Stomach (tissue), 4 donors: ENCODE measurements around the gene SPTBN2.

Source experiments
- POLR2A ChIP-seq, 4 donors: fragments of 450-650 bp; IDR thresholded peaks; one replicate each; pipeline ENCODE4 v1.6.1; 2016; ENCODE audit warnings: antibody characterized with exemption in 4 of 4, control low read depth in 2 of 4, mild to moderate bottlenecking in 1 of 4, moderate library complexity in 1 of 4
- TF ChIP-seq, protein P1 (sequence below), 7 experiments: fragments of 450-650 bp in 4 of 7; fragments of 200-600 bp in 3 of 7; sonication (generic) in 3 of 7; IDR thresholded peaks; one replicate each; pipeline ENCODE4 v1.5.1; 2016 to 2019; ENCODE audit warnings: antibody characterized with exemption in 7 of 7, control low read depth in 2 of 7, mild to moderate bottlenecking in 1 of 7

GRCh38 chr11:66680966-66681645 lies 47.9 kb downstream of the SPTBN2 start:
- TF ChIP-seq POLR2A (IDR thresholded peaks at IDR 0.05) = no peak
- TF ChIP-seq, protein P1, sequence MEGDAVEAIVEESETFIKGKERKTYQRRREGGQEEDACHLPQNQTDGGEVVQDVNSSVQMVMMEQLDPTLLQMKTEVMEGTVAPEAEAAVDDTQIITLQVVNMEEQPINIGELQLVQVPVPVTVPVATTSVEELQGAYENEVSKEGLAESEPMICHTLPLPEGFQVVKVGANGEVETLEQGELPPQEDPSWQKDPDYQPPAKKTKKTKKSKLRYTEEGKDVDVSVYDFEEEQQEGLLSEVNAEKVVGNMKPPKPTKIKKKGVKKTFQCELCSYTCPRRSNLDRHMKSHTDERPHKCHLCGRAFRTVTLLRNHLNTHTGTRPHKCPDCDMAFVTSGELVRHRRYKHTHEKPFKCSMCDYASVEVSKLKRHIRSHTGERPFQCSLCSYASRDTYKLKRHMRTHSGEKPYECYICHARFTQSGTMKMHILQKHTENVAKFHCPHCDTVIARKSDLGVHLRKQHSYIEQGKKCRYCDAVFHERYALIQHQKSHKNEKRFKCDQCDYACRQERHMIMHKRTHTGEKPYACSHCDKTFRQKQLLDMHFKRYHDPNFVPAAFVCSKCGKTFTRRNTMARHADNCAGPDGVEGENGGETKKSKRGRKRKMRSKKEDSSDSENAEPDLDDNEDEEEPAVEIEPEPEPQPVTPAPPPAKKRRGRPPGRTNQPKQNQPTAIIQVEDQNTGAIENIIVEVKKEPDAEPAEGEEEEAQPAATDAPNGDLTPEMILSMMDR (IDR thresholded peaks at IDR 0.05) = no peak
